GM21526 (cell line): ENCODE data around the gene TDRD1.

Experiments
- ATAC-seq: cut with Tn5 transposase; IDR thresholded peaks from one replicate; pipeline ENCODE4 v1.9.1; 2021; ENCODE audit warnings: moderate library complexity; ENCODE audit not compliant: unreplicated experiment, low FRiP score

TDRD1 gene

DNA sequence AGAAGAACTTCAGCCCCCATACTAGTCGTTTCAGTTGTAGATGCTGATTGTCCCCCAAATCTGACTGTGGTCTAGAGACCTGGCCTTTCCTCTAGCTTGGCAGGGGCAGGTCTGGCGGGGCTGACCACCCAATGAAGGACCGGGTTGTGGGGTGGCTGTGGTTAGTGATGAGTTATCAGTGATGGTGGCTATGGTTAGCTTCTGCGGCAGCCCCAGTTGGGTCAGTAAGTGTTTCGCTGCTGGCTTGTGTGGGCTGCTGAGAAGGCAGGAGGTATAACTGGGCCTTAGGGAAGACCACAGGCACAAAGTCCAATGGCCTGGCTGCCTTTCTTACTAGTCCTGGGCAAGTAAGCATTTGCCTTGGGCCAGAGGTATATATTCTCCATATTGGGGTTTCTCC, 81.2 kb downstream of the TDRD1 start:
- ATAC-seq = no peak

DNA sequence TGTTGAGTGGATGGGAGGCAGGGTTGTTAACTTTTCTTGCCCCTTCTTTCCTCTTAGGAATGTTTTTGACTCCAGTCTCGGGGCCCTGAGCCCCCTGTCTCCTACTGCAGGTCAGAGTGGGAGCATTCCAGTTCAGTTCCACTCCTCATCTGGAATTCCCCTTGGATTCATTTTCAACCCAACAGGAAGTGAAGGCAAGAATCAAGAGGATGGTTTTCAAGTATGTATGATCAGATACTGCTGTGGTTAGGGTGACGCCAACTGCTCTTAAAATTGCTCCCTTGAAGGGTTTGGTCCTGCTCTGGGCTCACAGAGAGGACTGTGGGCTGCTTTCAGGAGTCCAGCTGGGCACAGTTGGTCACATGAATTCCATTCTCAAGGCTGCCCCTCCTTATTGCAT, 81.9 kb downstream of the TDRD1 start:
- ATAC-seq = no peak

DNA sequence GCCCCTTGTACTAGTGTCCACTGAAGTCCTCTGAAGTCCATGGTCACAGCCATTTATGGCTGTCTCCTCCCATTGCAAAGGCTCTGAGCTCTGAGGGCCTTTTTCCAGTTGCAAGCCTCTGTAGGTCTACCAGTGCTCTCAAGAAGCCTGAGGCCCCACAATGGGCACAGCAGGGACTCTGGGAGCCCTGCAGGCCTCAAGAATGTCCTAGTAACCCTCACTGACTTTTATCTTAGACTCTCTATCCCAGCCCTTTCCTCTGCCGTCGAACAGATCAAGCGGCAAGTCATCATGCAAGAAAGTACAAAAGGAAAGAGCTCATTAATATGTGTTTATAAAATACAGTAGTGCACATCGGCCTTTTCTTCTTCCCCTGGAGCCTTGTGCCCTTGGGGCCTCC, 83.3 kb downstream of the TDRD1 start:
- ATAC-seq = no peak

DNA sequence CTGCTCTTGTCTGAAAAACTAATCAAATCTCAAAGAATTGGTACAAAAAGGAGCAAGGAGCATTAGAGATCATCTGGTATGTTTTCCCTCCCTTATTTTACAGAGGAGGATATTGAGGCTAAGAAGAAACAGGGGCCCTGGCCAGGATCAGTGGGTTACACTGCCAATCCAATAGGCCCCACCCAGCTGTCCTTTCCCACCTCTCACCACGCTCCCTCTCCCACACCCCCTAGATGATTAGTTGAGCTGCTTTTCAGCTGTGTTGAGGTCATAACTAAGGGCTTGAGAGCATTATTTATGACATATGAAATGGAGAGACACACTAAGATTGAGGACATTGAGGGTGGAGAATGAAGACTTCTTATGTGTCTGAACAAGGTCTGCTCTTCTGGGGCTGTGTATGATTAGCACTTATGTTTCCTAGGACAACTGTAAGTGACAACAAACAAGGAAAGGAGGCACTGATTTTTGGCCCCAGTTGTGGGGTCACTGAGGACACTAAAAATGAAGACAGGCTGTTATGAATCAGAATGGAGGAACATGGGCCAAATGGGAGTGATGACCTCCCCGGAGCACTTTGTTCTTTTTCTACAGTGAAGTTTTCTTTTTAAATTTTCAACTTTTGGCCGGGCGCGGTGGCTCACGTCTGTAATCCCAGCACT, 86.4 kb downstream of the TDRD1 start:
- no peak for ATAC-seq

DNA sequence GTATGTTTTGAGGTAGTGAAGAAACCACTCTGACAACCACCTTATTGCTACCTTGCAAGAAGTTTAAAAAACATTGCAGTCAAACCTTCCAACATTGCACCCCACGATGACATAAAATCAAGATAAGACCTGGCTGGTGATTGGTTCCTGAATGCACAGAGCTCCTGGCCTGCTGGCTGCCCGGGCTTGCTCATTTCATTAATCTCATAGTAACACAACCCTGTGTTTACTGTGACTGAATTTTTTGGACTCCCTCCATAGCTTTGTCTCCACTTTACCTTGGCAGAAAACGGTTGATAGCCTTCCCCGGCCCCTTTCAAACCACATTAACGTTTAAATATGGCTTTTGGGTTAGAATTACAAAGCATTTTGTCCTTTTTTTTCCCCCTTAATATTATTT, 87.4 kb downstream of the TDRD1 start:
- no peak for ATAC-seq

GRCh38 chr10:114271075-114271778, 92.1 kb downstream of the TDRD1 start:
- no peak for ATAC-seq

DNA sequence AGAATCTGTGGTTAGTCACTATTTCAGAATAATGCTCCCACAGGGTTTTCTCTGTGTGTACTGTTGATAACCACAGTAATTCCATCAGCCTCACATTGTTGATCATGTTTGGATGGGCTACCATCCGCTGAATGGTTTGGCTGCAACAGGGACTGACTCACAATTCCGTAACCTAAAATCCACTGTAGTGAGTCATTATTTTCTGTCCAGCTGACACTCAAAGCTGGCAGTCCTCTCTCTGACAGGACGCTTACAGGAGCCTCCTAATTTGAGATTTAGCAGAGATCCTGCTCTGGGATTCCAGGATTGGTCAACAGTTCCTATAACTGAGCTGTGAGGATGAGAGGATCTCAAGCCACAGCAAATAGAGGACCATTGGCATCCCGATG, 92.6 kb downstream of the TDRD1 start:
- no peak for ATAC-seq

DNA sequence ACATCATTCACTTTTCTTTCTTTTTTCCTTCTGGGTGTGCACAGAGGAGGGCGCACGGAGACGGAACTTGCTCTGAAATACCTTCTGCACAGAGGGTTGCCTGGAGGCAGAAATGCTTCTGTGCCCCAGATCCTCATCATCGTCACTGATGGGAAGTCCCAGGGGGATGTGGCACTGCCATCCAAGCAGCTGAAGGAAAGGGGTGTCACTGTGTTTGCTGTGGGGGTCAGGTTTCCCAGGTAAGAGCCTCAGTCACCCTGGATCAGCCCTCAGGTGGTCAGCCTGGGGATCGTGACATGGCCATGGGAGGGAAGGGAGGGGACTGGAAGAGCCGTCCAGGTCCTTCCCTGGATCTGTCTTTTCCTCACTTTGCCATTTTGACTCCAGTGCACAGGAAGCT, 93.5 kb downstream of the TDRD1 start:
- ATAC-seq = no peak

DNA sequence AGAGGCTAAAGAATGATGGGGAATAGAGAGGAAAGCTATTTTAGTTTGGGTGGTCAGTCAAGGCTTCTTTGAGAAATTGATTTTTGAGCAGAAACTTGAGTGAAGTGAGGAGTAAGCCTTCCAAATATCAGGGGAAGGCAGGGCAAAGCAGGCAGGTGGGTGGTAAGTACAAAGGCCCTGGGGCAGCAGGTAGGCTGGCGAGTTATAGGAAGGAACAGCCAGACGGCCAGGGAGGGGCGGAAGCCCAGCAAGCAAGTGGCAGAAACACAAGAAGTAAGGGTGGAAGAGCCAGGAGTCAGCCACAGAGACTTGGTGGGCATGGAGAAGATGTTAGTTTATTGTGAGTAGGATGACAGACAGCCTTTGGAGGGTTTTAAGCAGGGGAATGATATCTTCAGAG, 94.8 kb downstream of the TDRD1 start:
- ATAC-seq = no peak

- ATAC-seq = no peak
Measured at GRCh38 chr10:114274616-114275453, 95.7 kb downstream of the TDRD1 start.

GRCh38 chr10:114276066-114276465, 96.9 kb downstream of the TDRD1 start:
- ATAC-seq = no peak

DNA sequence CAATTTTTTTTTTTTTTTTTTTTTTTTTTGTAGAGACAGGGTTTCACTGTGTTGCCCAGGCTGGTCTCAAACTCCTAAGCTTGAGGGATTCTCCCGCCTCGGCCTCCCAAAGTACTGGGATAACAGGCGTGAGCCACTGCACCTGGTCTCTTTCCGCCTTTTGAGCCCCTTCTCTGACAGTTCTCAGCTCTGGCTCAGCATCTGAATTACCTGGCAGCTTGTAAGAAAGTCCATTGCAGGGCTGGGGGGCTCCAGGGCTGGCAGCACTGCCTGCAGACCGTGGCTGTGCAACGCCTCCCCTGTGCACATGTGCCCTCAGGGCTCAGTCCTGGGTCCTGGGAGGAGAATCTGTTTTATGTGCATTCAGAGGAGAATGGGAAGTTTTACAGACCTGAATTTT, 97.5 kb downstream of the TDRD1 start:
- ATAC-seq = no peak

GRCh38 chr10:114278140-114278883, 99.2 kb downstream of the TDRD1 start:
- no peak for ATAC-seq

DNA sequence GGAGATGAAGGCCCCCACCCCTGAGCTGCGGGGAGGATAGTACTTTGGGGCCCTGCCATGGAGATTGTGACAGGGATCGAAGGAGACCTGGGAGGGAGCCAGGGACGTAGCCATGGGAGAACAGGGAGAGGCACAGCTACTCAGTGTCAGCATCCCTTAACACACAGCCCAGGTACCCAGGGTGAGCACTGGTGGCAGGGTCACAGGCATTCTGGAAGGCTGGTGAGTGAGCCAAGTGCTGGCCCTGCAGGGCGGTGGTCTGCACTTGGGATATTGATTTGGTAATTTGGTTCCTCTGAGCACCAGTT, 99.7 kb downstream of the TDRD1 start:
- ATAC-seq = no peak

- no peak for ATAC-seq
Measured at GRCh38 chr10:114279289-114279688, 100.1 kb downstream of the TDRD1 start.

- no peak for ATAC-seq
Measured at GRCh38 chr10:114279901-114280644, 100.9 kb downstream of the TDRD1 start.

GRCh38 chr10:114281006-114281405, 101.9 kb downstream of the TDRD1 start:
- ATAC-seq = no peak

DNA sequence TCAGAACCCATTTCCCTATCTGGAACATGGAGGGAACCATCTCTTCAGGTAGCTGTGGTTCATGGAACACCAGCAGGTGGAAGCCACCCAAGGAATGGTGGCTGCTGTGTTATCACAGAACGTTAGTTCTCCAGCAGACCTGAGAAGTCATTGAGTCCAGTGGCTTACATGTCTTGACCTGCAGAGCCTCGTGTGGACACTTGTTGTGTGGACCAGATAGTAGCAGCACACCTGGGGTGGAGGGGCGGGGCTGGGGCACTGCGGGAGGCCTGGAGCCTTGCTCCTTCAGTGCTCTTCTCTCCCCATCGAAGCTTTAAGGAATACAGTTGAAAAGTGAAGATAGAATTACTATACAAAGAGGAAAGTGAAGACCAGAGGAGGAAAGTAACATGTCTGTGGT, 102.3 kb downstream of the TDRD1 start:
- ATAC-seq = no peak
